NCI-H345 treated with DMSO at 0.1 percent for 48 hours (cell line): ENCODE measurements around the gene HMGB4.

ENCODE experiments used
- DNase-seq: peaks from one replicate; lab custom pipeline; 2025; ENCODE audit not compliant: unreplicated experiment; lab: John Stamatoyannopoulos, UW

Gene HMGB4, protein sequence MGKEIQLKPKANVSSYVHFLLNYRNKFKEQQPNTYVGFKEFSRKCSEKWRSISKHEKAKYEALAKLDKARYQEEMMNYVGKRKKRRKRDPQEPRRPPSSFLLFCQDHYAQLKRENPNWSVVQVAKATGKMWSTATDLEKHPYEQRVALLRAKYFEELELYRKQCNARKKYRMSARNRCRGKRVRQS

GRCh38 chr1:33863779-33864178 lies at the start of gene HMGB4:
HMGB4 (plus strand) TSS chr1:33864079; CDS start chr1:33864192, 113 bp downstream.
- DNase-seq = no peak

DNA sequence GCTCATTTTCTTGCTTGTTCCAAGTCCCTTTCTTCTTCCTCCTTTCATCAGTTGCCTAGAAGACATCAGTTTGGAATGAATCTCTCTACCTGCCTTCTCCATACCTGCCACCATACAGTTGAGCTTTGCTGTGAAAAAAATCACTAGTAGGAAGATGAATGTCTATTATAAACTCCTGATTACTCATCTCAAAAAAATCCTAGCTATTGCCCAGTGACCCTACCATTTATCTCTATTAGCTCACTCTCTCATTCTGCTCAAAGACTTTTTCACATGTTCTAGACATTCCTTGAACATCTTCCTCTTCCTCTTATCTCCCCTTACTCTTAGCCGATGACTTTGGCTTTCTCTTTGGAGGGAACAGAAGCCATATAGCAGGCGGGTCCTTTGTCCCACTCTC lies 49.7 kb upstream of the HMGB4 start:
- DNase-seq = no peak

- DNase-seq = no peak
Measured at GRCh38 chr1:33815061-33815460, 48.8 kb upstream of the HMGB4 start.

- peak; percentile 67 for DNase-seq
Measured at GRCh38 chr1:33818071-33818470, 45.8 kb upstream of the HMGB4 start.

DNA sequence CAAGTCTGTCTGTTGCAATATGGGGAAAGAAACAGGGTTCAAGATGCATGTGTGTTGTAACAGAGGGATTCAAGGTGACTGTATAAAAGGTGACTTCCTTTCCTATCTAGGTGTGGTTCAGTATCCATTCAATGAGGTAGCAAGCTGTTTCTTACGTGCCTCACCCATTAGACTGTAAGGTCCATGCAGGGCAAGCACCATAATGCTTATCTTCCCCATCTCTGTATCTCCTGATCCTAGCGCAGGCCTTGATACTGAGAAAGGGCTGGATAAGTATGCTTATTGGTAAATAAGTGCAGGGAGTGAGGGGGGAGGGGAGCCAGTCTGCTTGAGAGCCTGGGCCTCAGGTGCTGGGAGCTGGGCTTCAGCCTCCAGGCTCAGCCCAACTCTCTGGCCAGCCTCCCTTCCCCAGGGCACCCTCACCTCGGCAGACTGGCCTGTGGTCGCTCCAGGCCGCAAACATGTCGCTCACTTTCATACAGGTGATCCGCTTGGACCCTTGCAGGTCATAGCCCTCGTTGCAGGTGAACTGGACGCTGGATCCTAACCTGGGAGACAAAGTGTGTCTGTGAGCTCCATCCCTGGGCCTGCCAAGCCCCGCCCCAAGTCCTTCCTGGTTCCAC lies 44.5 kb upstream of the HMGB4 start:
- no peak for DNase-seq

DNA sequence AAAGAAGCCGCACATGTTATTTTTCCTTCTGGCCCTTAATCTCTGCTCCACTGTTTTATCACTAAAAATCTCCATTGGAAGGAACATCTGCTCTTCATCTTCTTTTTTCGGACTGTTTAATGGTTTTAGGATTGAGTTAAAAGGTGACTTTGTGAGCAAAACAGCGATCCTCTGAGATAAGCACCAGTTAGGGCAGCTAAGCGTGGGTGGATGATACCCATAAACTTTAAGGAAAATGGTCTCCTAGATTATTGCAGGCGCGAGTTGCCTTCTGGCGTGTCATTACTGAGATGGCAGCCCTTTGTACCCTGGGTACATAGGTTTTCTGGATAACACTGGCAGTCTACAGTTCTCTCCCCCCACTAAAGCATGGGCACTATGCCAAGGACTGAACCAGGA lies 44.0 kb upstream of the HMGB4 start:
- no peak for DNase-seq

DNA sequence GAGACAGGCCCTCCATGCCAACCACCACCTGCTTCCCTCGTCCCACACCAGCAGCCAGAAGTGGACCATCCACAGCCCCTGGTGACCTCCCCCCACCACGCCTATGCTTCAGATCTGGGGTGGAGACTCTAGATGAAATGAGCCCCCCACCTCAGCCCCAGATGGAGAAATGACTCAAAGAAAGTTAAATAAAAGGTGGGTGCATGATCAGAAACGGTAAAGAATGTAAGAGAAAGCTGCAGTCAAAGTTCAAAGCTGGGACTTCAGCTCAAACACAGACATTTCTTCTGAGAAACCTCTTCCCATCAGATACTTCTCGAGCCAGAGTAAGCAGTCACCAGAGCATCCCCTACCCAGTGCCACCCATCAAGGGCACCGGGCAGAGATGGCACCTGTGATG lies 43.1 kb upstream of the HMGB4 start:
- DNase-seq = no peak

GRCh38 chr1:33821291-33821690 lies 42.6 kb upstream of the HMGB4 start:
- no peak for DNase-seq

- no peak for DNase-seq
Measured at GRCh38 chr1:33822396-33822795, 41.5 kb upstream of the HMGB4 start.

DNA sequence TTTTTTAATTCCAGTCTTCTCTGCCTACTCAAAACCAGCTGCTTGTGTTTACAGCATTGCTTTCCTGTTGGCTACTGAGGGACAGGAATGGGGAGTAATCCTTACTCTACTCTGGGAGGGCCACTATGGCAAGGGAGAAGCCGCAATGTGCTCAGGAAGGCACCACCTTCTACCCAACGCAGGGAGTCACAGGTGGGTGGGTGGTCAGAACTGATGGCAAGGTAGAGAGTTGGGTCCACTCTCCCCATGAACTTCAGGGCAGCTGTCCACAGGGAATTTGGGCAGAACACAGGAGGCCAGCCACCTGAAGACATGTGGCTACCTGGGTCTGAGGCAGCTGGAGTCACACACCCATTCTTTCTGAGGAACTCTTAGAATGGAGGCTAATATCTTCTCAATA lies 40.5 kb upstream of the HMGB4 start:
- DNase-seq = no peak

- no peak for DNase-seq
Measured at GRCh38 chr1:33823830-33824229, 40.0 kb upstream of the HMGB4 start.

- DNase-seq = no peak
Measured at GRCh38 chr1:33824321-33824720, 39.6 kb upstream of the HMGB4 start.

DNA sequence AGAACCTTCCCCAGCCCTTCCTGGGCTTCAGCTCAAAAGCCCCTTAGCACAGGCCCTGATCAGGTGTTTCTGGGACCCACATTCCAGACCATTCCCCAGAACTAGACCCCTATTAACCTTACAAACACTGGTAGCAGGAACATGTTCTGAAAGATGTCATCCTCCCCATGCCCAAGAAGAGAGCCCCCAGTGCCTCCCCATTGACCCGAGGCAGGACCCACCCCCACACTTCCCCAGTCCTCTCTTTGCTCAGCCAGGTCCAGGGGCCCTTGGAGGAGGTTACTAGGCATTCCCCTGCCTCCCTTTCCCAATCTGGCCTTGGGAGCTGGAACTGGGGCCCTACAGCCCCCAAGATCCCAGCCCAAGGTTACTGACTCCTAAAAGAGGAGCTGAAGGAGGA lies 38.9 kb upstream of the HMGB4 start:
- DNase-seq = no peak

DNA sequence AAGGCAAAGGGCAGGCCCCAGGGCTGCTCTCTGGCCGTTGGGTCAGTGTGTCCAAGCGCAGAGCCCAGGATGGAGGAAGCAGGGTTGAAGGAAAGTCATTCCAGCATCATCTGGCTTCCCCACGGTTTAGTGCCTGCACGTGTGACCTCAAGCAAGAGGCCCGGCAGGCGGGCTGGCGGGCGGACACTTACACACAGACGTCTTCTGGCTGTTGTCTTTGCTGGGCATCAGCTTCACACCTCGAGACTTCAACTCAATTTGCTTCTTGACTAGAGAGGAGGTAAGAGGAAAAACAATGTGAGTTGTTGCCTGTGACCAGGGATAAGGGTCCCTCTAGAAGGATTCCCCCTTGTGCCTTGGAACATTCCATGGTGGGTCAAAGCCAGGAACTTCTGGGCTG lies 38.4 kb upstream of the HMGB4 start:
- no peak for DNase-seq

DNA sequence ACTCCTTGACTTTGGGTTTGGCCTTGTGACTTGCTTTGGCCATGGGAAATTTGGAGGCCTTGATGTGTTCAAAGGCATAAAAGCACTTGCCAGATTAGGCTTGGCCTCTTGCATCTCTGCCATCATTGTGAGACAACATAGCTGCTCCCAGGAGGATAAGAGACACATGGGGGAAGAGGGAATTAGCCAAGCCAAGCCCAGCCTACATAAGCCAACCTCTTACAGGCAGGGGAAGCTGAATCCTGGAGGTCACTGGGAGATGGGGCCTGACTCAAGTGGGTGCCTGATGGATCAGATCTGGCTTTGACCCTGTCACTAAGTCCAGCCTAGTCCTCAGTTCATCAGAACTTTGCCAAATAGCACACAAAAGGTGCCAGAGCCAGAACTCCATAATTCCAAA lies 37.6 kb upstream of the HMGB4 start:
- no peak for DNase-seq

DNA sequence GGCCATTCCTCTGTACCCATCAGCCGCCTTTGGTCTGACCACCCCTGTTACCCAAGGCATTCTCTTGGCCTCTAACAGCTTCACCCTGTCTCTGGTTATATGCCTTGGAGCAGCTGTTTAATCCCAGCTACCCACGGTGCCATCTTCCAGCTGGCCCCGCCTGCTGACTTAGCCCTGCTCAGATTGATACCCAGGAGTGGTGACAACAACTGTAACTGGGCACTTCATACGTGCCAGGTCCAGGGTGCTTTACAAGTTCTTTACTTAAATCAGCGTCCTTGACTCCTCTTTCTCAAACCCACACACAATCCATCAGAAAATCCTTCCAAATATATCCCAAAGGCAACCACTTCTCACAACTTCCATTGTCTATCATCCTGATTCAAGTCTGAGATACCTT lies 37.2 kb upstream of the HMGB4 start:
- no peak for DNase-seq

- no peak for DNase-seq
Measured at GRCh38 chr1:33828059-33828458, 35.8 kb upstream of the HMGB4 start.

GRCh38 chr1:33828654-33829053 lies 35.2 kb upstream of the HMGB4 start:
- no peak for DNase-seq

DNA sequence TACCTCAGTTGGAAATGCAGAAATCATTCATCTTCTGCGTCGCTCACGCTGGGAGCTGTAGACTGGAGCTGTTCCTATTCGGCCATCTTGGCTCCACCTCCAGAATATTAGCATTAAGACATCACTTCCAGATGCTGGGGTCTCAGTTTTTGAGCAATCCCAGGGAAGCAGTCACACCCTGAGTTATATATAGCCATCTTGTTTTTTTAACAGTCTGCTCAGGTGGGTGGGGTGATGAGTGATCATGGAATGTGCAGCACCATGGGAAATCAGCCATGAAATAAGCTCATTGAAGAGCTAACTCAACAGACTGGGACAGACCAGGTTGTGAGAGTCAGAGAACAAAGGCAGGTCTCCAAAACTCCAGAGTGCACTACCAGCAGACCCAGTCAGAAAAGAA lies 27.0 kb upstream of the HMGB4 start:
- no peak for DNase-seq

DNA sequence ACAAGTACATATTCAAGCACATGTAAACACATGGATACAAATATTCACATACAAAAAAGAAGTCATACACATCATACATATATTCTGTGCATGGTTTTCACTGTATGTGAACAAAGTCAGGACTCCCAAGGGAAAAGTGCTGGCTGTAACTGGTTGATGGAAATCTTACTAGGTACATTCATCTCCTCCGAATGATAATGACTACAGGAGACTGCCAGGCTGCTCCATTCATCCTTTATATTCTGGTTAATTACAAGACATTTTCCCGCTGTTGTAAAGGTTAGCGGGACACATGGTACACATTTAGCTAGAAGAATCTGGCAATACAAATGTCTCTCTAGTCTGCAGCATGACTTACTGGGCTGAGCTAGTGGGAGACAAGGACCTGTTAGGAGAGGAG lies 26.2 kb upstream of the HMGB4 start:
- no peak for DNase-seq

GRCh38 chr1:33841494-33841893 lies 22.4 kb upstream of the HMGB4 start:
- no peak for DNase-seq

- DNase-seq = no peak
Measured at GRCh38 chr1:33842348-33842747, 21.5 kb upstream of the HMGB4 start.

GRCh38 chr1:33844166-33844565 lies 19.7 kb upstream of the HMGB4 start:
- no peak for DNase-seq
